Tibial nerve (tissue), 3 donors: ENCODE results near the gene CYP17A1.

Experiments used
- POLR2A ChIP-seq, 2 donors: fragments of 450-650 bp; IDR thresholded peaks; one replicate each; pipeline ENCODE4 v1.6.1; 2017; ENCODE audit warnings: antibody characterized with exemption in 2 of 2, mild to moderate bottlenecking in 2 of 2, moderate library complexity in 2 of 2
- TF ChIP-seq, protein P1 (sequence below), 5 experiments: fragments of 200-600 bp in 3 of 5; fragments of 450-650 bp in 2 of 5; sonication (generic) in 3 of 5; IDR thresholded peaks; one replicate each; pipeline ENCODE4 v1.5.1; 2016 to 2019; ENCODE audit warnings: antibody characterized with exemption in 5 of 5, mild to moderate bottlenecking in 3 of 5, moderate library complexity in 2 of 5

DNA sequence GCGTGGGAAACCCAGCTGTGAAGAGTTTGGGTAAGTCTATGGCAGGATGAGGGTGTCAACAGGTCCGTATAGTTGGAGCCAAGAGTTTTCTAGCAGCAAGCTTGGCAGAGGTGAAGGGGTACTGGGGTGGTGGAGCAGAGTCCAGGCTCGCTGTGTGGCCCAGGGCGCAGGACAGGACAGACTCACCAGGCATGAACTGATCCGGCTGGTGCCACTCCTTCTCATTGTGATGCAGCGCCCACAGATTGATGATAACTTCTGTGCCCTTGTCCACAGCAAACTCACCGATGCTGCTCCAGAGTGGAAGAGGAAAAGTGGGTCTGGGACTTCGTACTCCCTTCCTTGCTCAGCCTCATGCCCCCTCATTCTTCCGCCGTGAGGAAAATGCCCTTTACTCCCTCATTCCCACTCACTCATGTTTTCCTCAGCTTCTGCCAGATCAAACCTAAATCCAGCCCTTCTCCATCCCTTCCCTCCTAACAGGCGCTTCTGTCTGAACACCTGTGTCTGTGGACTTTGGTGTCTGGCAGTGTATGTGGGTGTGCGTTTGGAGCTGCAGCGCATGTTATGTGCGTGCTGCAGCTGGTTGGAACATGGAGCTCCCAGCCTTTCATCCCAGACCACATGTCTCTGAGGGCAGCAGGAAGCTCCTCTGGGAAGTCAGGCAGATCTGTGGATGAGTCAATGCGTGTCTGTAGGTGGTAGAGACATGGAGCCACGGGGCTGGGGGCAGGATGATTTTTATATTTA is 5.7 kb downstream of the CYP17A1 start:
- no peak for TF ChIP-seq POLR2A (IDR thresholded peaks at IDR 0.05)
- TF ChIP-seq, protein P1, sequence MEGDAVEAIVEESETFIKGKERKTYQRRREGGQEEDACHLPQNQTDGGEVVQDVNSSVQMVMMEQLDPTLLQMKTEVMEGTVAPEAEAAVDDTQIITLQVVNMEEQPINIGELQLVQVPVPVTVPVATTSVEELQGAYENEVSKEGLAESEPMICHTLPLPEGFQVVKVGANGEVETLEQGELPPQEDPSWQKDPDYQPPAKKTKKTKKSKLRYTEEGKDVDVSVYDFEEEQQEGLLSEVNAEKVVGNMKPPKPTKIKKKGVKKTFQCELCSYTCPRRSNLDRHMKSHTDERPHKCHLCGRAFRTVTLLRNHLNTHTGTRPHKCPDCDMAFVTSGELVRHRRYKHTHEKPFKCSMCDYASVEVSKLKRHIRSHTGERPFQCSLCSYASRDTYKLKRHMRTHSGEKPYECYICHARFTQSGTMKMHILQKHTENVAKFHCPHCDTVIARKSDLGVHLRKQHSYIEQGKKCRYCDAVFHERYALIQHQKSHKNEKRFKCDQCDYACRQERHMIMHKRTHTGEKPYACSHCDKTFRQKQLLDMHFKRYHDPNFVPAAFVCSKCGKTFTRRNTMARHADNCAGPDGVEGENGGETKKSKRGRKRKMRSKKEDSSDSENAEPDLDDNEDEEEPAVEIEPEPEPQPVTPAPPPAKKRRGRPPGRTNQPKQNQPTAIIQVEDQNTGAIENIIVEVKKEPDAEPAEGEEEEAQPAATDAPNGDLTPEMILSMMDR (IDR thresholded peaks at IDR 0.05) = no peak
